Chondrocyte (in vitro differentiated cells): ENCODE measurements around the gene DISC1. TPM values are rescaled to one million over a fixed set of nuclear protein-coding genes. Genes with fewer than 3 reads are reported as not detected.

Source experiments
- DNase-seq: peaks from one replicate; pipeline ENCODE4 v3.0.0; 2021; ENCODE audit warnings: mixed read lengths, low spot score
- H3K27ac Mint-ChIP-seq: one replicate; pipeline ENCODE4 v1.8.0; 2021; ENCODE audit warnings: mild to moderate bottlenecking, moderate library complexity, mixed read lengths; ENCODE audit not compliant: unreplicated experiment
- H3K27me3 Mint-ChIP-seq: 2 replicates; pipeline ENCODE4 v1.8.0; 2021; ENCODE audit warnings: low read depth, mixed read lengths
- H3K36me3 Mint-ChIP-seq: 2 replicates; pipeline ENCODE4 v1.8.0; 2021; ENCODE audit warnings: low read depth, mixed read lengths
- H3K4me1 Mint-ChIP-seq: 2 replicates; pipeline ENCODE4 v1.8.0; 2021; ENCODE audit warnings: low read depth, mild to moderate bottlenecking, mixed read lengths
- H3K4me3 Mint-ChIP-seq: one replicate; pipeline ENCODE4 v1.8.0; 2021; ENCODE audit warnings: mild to moderate bottlenecking, moderate library complexity, mixed read lengths; ENCODE audit not compliant: unreplicated experiment
- H3K9me3 Mint-ChIP-seq: 2 replicates; pipeline ENCODE4 v1.8.0; 2021; ENCODE audit warnings: low read depth, mixed read lengths
- CTCF ChIP-seq: fragments of 200-600 bp; sonication (generic); IDR thresholded peaks from 2 replicates; pipeline ENCODE4 v1.5.0; 2021; ENCODE audit warnings: antibody characterized with exemption, mild to moderate bottlenecking, moderate library complexity
- total RNA-seq: library from RNA; stranded (reverse); gene quantifications from 3 replicates; pipeline ENCODE4 v1.2.1, GENCODE V29; 2021

Gene DISC1
- total RNA-seq, 1 donor from 2014 or later, result 5.0 TPM

GRCh38 chr1:231857609-231858135 is 231.1 kb downstream of the DISC1 start:
- DNase-seq, result no peak
- Mint-ChIP-seq H3K36me3 (peaks cover 1% of the 10 kb centered on the region), H3K4me1 (peaks cover 12% of the 10 kb centered on the region), H3K27me3 (no peaks in the 10 kb centered on the region), H3K4me3 (no peak overlapping the region), H3K9me3 (no peaks in the 10 kb centered on the region), H3K27ac (no peak overlapping the region)
- TF ChIP-seq CTCF, result no peak

- Mint-ChIP-seq H3K4me3 (no peak overlapping the region), H3K4me1 (peaks cover 13% of the 10 kb centered on the region), H3K27ac (no peak overlapping the region), H3K27me3 (no peaks in the 10 kb centered on the region), H3K36me3 (peaks cover 1% of the 10 kb centered on the region), H3K9me3 (no peaks in the 10 kb centered on the region)
- no peak for DNase-seq
- no peak for TF ChIP-seq CTCF
Measured at GRCh38 chr1:231860221-231861088, 233.9 kb downstream of the DISC1 start.

GRCh38 chr1:231861541-231862481 is 235.2 kb downstream of the DISC1 start:
- TF ChIP-seq CTCF, result no peak
- no peak for DNase-seq
- no peak overlapping the region for H3K4me3 Mint-ChIP-seq

GRCh38 chr1:231862611-231863010 is 236.0 kb downstream of the DISC1 start:
- Mint-ChIP-seq H3K27me3 (no peaks in the 10 kb centered on the region), H3K27ac (no peak overlapping the region), H3K4me1 (peaks cover 32% of the 10 kb centered on the region), H3K9me3 (no peaks in the 10 kb centered on the region), H3K4me3 (no peak overlapping the region), H3K36me3 (peaks cover 1% of the 10 kb centered on the region)
- no peak for DNase-seq
- TF ChIP-seq CTCF, result no peak

More at GRCh38 chr1:231861541-231862481, 235.2 kb downstream of the DISC1 start:
- Mint-ChIP-seq H3K27me3 (no peaks in the 10 kb centered on the region), H3K4me1 (peaks cover 25% of the 10 kb centered on the region), H3K9me3 (no peaks in the 10 kb centered on the region), H3K27ac (peak overlapping the region; percentile 5), H3K36me3 (peaks cover 1% of the 10 kb centered on the region)

GRCh38 chr1:231865331-231865730 is 238.7 kb downstream of the DISC1 start:
- DNase-seq, result no peak
- no peak for TF ChIP-seq CTCF
- Mint-ChIP-seq H3K27ac (no peak overlapping the region), H3K4me3 (no peak overlapping the region), H3K27me3 (no peaks in the 10 kb centered on the region), H3K9me3 (no peaks in the 10 kb centered on the region), H3K4me1 (peaks cover 33% of the 10 kb centered on the region), H3K36me3 (peaks cover 1% of the 10 kb centered on the region)
